Mucosa of gallbladder (tissue), 1 donor: ENCODE data around the gene MIX23. TPM values are rescaled to one million over a fixed set of nuclear protein-coding genes. Genes with fewer than 3 reads are reported as not detected.

Experiments
- DNase-seq: peaks from one replicate; pipeline ENCODE4 v3.0.0-alpha.2; 2020; ENCODE audit warnings: low spot score
- total RNA-seq: library from RNA; stranded (reverse); gene quantifications from one replicate; pipeline ENCODE4 v1.2.1, GENCODE V29; 2021
- donor health status: DM: no; HTN: no; CAD: no.

MIX23 gene
- total RNA-seq = 23.3 TPM

DNA sequence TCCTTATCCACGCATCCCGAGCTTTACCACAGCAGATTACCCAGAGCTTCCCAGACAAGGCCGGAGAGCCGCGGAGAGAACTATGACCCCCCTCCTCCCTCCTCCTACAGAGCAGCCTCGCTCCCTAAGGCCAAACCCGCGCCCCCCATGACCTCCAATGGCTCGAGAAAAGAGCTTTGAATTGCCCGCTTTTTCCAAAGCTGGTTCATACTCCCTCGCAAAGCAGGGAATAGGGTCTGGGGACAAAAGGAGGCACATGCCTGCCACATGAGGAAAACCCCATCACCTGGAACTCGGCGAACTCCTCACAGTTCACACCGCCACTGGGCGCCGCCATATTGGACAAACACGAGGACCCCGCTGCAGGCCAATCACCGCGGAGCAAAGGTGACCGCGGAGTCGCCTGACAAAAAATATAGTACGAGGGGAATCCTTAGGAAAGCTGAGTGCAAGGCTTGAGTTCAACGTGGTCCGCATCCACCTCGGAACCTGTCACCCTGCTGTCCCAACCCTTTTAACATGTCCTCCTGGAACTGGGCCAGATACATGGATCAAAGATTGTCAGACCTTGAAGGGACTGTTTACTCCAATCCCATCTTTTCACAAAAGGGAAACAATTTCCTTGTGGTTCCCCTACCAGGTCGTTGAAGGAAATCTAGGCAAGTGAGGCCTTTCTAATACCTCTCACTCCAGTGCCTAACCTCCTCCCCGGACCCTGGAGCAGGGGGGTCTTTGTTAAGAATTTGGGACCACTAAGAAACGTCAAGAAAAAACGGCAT lies at the start of gene MIX23:
Gene MIX23, minus strand, starts transcription at position 344 of the 779 bp plus-strand sequence. Its CDS starts 7 bp downstream, at position 337.
- DNase-seq = peak; percentile 87

DNA sequence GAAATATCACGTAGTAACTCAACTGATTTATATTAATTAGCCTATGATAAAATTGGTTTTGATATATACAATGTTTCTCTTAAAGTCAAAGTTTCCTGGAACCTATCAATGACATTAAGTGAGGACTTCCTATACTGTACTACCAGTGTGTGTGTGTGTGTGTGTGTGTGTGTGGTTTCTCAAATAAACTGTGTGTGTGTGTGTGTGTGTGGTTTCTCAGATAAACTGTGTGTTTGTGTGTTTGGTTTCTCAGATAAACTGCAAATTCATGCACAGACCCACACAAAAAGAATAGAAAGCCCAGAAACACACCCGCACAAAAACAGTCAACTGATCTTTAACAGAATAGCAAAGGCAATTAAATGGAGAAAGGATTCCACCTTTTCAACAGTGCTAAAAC lies 47.3 kb upstream of the MIX23 start:
- no peak for DNase-seq

DNA sequence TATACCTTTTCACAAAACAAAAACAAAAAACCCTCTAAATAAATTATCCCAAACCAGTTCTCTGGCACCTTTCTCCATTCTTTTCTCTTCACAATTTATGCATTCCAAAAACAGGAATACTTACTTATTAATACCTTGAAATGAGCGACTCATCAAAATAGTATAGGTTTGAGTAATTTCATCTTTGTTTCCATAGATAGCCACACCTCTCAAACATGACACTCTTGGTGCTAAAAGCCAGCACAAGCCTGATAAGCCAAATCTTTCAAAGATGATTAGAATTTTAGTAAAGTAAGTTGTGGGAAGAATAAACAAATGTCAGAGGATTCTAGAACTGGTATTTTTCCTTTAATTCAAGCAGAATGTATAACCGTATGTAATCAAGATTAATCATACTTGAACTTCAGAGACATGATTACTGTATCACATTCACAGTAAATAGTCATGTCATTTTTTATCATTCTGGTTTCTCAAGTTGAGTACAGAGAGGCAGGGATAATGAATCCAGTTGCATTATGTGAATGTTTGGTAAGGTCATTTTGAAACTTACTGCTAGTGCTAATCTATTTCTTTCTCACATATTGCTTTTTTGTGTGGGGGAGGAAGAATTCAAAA lies 44.9 kb upstream of the MIX23 start:
- DNase-seq = no peak

DNA sequence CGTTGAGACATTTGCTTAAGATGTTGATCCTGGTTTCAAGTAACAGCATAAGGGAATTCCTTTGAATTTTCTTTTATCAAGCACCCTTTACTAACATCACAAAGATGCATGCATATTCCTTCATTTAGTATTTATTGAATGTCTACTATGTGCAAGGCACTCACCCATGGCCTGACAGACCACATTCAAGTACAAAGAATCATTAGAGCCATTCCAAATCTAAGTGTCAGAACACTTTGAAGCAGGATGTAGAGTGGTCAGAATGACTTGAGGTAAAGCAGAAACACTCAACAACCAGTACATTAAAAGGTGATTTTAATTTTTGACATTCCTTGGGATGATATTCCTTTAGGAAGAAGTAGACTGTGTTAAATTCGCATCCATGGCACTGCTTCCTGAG lies 38.8 kb upstream of the MIX23 start:
- no peak for DNase-seq

DNA sequence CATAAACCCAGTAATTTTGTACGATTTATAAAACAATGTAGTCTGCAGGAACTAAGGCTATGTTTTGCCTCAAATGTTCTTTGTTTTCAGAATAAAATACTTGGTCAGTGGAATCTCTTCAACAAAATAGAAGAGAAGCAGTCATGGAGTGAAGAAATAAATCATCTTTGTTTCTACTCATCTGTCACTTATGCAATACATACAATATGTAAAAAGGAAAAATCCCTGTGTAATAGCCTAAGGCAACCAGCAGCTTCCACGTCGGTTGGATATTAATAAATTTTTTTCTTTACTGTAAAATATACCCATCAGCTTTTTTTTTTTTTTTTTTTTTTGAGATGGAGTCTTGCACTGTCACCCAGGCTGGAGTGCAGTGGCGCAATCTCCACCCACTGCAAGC lies 38.1 kb upstream of the MIX23 start:
- no peak for DNase-seq

DNA sequence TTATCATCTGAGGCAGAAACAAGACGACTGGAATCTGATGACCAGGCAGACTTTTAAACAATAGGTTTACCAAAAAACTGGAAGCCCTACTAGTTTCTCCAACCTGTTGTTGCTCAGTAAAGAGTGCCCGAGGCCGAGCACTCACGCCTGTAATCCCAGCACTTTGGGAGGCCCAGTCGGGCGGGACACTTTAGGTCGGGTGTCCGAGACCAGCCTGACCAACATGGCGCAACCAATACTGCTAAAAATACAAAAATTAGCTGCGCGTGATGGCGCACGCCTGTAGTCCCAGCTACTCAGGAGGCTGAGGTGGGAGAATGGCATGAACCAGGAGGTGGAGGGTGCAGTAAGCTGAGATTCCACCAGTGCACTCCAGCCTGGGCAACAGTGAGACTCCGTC lies 33.9 kb upstream of the MIX23 start:
- no peak for DNase-seq

DNA sequence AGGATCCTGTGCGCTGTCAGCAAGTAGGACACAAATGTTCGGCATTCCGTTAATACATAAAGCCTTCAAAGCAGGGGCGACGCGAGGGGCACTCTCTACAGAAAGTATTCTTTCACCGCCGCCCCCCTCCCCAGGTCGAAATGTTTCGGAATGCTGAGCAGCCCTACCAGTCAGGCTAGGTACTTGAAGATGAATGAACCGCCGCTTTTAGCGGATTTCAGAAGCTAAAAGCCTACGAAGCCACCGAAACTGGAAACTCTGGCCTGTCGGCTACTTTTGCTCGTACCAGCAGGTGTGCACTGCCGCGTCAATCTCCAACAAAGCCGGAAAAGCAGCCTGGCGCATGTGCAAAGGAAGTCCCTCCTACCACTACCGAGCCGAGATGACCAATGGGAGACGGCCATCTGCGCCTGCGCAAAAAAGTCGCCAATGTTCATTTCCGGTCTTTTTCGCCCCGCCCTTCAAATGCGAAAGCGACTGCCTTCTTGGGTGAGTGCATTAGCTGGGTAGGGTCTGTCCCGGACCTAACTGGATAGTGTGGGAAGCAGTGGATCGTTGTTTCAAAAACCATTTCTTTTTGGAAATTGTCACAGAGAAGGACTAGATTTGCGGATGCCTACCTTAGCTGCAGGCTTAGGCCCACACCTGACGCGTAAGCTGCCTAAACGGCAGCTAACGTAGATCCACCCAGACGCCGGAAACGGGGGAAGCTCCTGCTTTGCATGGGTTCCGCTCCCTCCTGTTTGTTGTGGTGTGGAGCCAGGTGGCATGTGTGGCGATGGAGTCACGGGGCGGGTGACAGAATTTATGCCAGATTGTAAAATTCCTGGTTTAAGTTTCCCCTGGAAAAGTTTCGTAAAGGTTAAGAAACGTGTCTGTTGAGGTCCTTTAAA lies 33.0 kb upstream of the MIX23 start, which contains the start of gene WDR5B:
Gene WDR5B, minus strand, starts transcription at position 301 of the 893 bp plus-strand sequence. CDS start 534 bp downstream, outside the sequence.
- DNase-seq = peak; percentile 99

DNA sequence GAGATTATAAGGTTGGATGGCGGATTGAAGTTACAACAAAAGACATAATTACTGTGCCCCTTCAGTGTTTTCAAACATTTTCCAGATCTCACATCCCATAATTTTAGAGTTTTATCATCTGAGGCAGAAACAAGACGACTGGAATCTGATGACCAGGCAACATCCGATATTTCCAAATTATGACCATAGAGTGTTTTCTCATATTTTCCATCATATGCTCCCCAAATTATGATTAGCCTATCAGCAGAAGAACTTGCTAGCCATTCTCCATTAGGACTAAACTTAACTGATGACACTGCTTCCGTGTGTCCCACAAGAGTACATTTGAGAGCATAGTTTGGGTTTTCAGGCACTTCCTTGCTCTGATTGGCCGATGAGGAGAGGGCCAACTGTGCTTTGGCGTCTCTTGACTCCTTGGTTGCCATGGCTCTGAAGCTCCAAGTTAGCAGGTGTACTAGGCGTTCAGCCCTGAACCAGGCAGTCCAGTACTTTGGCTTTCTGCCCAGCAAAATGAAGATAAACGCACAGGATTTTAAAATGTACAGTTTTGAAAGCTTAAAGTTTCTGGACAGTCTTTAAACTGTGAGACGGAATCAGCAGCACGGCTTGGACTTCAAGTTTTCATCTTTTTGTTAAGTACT lies 32.2 kb upstream of the MIX23 start:
- DNase-seq = no peak

DNA sequence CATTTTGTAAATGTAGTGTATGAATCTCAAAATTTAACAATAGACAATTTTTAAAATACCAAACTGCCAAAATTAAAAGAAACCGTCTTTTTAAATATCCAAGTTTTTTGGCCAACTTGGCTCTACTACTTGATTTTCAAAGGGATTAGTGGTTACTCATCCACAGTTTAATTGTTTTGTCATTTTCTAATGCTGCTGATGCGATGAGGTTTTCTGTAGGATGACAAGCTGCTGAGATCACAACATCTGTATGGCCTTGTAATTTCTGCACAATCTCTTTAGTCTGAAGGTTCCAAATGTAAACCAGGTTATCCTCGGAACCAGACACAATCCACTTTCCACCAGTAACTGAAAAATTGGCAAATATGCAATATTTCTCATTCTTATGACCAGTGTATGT lies 31.4 kb upstream of the MIX23 start:
- DNase-seq = no peak

DNA sequence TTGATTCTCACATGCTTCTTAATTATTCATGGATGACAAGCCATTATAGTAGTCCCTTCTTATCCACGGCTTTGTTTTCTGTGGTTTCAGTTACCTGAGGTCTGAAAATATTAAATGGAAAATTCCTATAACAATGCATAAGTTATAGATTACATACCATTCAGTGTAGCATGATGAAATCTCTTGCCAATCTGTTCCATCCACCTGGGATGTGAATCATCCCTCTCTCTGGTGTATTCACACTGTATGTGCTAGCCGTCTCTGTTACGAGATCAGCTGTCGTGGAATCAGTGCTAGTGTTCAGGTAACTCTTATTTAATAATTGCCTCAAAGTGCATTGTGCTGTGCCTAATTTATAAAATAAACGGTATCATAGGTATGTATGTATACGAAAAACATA lies 27.6 kb upstream of the MIX23 start:
- no peak for DNase-seq

DNA sequence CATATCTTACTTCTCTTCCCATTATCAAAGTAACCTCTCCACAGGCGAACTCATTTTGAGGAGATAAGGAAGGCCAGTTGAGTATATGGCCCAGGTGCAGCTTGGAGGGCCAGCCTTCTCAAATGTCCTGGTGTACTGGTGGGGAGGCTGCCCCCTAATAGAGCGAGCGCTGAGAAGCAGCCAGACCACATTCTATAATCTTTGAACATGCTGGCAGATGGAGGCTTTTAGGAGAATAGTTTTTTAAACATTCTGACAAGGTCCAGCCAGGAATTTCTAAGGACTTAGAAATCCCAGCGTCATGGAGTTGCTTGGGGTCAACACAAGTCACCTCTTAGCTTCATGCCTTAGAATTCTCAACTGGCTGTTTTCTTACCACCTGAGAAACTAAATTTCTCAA lies 27.1 kb upstream of the MIX23 start:
- DNase-seq = no peak

DNA sequence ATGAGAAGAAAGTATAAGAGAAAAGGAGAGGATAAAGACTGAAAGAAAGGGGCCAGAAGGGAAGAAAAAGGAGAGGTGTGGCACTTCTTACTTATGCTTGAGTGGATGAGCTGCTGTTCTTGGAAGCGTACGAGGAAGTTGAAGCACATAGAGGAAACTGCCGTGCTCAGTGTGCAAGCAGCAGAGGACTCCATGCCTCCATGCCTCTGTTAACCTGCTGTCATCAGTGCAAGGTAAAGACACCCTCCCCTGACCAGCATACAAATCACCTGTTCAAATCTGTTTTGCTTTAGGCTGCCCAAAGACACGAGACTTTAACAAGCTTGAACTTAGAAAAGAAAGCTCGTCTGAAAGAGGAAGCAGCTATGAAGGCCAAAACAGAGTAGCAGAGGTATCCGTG lies 26.4 kb upstream of the MIX23 start:
- no peak for DNase-seq

DNA sequence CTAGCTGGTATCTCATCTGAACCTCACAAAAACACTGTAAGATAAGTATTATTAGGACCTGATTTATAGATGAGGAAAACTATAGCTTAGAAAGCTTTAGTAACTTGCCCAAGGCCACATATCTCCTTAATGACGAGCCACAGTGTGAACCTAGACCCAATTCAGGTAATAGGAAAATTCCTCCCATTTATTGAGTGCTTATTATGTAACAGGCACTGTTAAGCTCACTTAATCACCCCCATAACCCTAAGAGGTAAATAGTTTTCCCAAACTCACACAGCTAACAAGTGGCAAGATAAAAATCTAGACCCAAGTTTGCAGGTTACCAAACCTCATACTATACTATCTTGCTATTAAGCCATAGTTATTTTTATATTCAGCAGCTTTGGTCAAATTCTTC lies 24.9 kb upstream of the MIX23 start:
- no peak for DNase-seq

DNA sequence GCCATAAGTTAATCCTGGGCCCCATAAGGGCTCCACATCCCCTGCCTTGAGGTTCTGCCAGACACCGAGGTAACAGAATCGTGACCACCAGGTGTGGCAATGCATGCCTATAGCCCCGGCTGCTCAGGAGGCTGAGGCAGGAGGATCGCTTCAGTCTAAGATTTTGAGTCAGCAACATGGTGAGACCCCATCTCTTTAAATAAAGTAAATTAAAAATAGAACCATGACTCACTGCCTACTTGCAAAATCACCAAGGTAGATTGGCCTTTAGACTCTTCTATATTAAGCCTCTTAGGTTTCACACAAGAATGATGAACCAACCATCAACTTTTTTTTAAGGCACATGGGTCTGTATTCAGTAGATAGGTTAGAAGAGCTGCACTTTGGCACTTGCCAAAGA lies 23.2 kb upstream of the MIX23 start:
- DNase-seq = no peak

DNA sequence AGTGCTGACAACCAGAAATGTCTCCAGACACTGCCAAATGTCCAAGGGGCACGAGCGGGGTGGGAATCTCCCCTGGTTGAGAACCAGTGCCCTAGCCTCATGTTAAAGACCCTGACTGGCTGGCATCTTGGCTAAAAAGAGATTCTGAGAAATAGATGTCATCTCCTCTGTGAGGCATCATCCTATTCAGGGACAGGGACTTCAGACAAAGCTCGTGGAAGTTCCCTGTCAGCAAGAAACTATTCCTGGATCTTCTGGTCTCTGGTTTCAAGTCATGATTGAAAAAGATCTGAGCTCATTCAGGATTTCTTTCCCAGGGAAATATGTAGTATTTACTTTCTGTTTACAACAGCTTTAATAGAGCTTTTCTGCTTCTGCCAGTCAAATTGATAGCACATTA lies 22.0 kb upstream of the MIX23 start:
- DNase-seq = no peak

DNA sequence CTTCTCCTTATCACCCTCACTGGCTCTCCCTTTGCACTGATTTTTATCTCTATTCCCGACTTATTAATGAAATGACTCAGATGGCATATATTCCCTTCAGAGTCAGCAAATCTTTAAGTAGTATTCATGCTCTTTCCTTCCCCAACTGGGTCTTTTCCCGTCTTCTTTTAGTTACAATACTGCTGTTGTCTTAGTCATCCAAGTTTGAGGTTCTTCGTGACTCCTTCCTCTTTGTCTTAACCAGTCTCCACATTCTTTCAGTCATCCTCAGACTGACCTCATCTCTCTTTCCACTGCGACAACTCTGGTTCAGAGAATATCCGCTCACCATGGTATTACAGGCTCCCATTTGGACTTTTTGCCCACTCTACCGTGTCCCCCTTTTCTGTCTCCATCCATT lies 20.5 kb upstream of the MIX23 start:
- DNase-seq = no peak

DNA sequence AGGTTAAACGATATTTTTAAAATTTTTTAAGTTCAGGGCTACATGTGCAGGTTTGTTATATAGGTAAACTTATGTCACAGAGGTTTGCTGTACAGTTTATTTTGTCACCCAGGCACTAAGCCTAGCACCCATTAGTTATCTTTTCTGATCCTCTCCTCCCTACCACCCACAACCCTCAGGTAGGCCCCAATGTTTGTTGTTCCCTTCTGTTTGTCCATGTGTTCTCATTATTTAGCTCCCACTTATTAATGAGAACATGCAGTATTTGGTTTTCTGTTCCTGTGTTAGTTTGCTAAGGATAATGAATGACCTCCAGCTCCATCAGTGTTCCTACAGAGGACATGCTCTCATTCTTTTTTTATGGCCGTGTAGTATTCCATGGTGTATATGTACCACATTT lies 15.9 kb upstream of the MIX23 start:
- DNase-seq = no peak

DNA sequence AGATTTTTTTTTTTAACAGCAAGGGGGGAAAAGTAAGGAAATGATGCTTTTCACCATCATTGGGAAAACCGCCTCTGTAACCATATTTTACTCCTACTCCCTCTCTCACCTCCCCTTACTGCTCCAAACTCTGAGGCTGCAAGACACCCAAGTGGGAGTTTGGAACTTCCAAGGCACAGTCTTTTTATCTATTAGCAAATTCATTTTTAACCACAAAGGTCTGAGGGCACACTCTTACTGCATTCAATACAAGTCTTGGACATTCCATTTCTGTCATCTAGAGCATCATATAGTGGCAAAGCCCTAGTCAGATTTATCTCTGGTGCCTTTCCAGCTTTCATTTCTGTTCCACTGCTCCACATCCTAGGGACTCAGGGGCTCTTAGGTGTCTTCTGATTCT lies 14.2 kb upstream of the MIX23 start:
- no peak for DNase-seq

DNA sequence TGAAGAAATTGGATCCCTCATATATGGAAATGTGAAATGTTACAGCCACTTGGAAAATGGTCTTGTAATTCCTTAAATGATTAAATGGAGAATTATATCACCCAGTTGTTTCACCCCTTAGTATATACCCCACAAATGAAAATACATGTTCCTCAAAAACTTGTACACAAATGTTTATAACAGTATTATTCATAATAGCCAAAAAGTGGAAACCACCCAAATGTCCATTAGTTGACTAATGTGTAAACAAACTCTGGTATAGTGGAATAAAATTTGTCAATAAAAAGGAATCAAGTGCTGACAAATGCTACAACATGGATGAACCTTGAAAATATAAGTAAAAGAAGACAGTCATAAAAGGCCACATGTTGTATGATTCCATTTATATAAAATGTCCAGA lies 13.5 kb upstream of the MIX23 start:
- DNase-seq = no peak

DNA sequence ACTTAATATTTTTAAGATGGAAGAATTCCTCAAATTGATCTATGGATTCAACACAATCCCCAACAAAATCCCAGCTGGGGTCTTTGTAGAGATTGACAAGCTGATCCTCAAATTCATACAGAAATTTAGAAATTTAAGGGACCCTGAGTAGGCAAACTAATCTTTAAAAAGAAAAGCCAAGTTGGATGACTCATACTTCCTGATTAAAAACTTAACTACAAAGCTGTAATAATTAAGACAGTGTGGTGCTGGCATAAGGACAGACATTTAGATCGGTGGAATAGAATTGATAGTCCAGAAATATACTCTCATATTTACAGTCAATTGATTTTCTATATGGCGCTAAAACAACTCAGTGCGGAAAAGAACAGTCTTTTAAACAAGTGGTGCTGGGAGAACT lies 12.6 kb upstream of the MIX23 start:
- DNase-seq = no peak

DNA sequence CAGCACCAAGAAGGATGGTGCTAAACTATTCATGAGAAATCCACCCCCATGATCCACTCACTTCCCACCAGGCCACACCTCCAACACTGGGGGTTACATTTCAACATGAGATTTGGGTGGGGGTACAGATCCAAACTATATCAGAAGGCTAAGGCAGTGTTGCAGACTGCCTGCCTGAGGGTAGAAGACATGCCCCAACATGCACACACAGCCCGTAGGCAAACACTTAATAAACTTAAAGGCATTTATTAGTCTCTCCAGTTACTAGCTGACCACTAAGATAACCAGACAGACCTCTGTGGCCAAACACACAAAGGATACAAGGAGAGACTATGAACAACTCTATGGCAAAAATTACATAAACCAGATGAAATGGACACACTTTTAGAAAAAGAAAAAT lies 11.1 kb upstream of the MIX23 start:
- DNase-seq = no peak
